ENCODE data around the gene ANKLE2. TPM values are rescaled to one million over a fixed set of nuclear protein-coding genes. Genes with fewer than 3 reads are reported as not detected.
A peak's percentile ranks its signal among the peaks of the same experiment; 100 is the strongest.

ANKLE2 gene
- total and polyA plus RNA-seq, 10 of the 15 experiments (the other 5 are each of a cell fraction or from before 2014, with no cell fraction given): 4.3 to 89.4 (median 53.0) TPM

- TF ChIP-seq RB1 (IDR thresholded peaks at IDR 0.05; ENCODE audit: borderline replicate concordance) (peak; percentile 99), SREBF1 (IDR thresholded peaks at IDR 0.05; ENCODE audit: low read length) (no peak), ZNF384 (IDR thresholded peaks at IDR 0.05; ENCODE audit: borderline replicate concordance, low read depth, low read length) (no peak), SMAD5 (IDR thresholded peaks at IDR 0.05; ENCODE audit: low read depth) (no peak), TCF12 (IDR thresholded peaks at IDR 0.05; ENCODE audit: low read depth, low read length) (peak; percentile 11; the same call in 1 of the 2 replicates), BHLHE40 (IDR thresholded peaks at IDR 0.05; ENCODE audit: borderline replicate concordance in 1 of 2, low read depth in 2 of 2, low read length in 1 of 2) (peak; percentile 42 to 68; a peak in 2 of 4 replicates), MEF2A (IDR thresholded peaks at IDR 0.05; ENCODE audit: insufficient read depth, low read depth, low read length) (no peak), TARDBP (IDR thresholded peaks at IDR 0.05; ENCODE audit: borderline replicate concordance) (no peak; the same call in 1 of the 2 replicates), PKNOX1 (IDR thresholded peaks at IDR 0.05) (peak; percentile 97), BCLAF1 (IDR thresholded peaks at IDR 0.05) (no peak), FOXM1 (IDR thresholded peaks at IDR 0.05; ENCODE audit: low read depth, low read length) (no peak), RAD21 (IDR thresholded peaks at IDR 0.05; ENCODE audit: insufficient read depth, low read depth, low read length) (peak; percentile 34; the same call in 1 of the 2 replicates), SMC3 (IDR thresholded peaks at IDR 0.05; ENCODE audit: borderline replicate concordance, low read length) (0 out of 2 replicates have a peak, but pooled peaks have one; percentile 7), NFIC (IDR thresholded peaks at IDR 0.05; ENCODE audit: low read depth, low read length) (no peak), CUX1 (IDR thresholded peaks at IDR 0.05; ENCODE audit: insufficient replicate concordance, low read depth, low read length) (no peak)
- TF ChIP-seq, protein P1, sequence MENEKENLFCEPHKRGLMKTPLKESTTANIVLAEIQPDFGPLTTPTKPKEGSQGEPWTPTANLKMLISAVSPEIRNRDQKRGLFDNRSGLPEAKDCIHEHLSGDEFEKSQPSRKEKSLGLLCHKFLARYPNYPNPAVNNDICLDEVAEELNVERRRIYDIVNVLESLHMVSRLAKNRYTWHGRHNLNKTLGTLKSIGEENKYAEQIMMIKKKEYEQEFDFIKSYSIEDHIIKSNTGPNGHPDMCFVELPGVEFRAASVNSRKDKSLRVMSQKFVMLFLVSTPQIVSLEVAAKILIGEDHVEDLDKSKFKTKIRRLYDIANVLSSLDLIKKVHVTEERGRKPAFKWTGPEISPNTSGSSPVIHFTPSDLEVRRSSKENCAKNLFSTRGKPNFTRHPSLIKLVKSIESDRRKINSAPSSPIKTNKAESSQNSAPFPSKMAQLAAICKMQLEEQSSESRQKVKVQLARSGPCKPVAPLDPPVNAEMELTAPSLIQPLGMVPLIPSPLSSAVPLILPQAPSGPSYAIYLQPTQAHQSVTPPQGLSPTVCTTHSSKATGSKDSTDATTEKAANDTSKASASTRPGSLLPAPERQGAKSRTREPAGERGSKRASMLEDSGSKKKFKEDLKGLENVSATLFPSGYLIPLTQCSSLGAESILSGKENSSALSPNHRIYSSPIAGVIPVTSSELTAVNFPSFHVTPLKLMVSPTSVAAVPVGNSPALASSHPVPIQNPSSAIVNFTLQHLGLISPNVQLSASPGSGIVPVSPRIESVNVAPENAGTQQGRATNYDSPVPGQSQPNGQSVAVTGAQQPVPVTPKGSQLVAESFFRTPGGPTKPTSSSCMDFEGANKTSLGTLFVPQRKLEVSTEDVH (IDR thresholded peaks at IDR 0.05; ENCODE audit: low read depth, partially characterized antibody): no peak
Observed at GRCh38 chr12:132687211-132688164, 74.1 kb downstream of the ANKLE2 start, which contains the start of the genes POLE and PXMP2 (continued).
